ENCODE measurements around the gene SLC5A6.
"Not testable (repeated sequence)": the region's sequence is repeated elsewhere in the genome, so short reads cannot be mapped to it uniquely, and the experiment has no call there.

SLC5A6 gene

GRCh38 chr2:27203741-27204140 is 8.3 kb downstream of the SLC5A6 start:
- no peak for DNase-seq

- no peak for DNase-seq
These were observed 9.2 kb downstream of the SLC5A6 start for GRCh38 chr2:27202854-27203253.

DNA sequence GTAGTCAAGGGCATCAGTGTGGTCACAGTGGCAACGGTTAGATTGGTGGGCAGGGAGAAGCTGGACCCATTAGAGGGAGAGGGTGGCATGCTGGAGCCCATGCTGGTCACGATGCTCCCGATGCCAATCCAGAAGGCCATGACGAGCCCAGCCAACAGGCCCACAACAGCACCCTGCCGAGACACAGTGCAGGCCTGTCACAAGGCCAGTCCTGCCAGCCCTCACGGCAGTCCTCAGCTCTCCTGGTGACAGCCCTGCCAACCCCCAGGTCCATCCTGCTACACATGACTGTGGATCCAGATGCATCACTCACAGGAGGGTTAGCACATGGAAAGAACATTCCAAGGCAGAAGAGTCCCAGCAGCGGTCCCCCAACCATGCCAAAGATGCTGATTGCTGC is 10.4 kb downstream of the SLC5A6 start:
- no peak for DNase-seq

- DNase-seq = no peak
These were observed 12.8 kb downstream of the SLC5A6 start for GRCh38 chr2:27199241-27199640.

- no peak for DNase-seq
These were observed 13.4 kb downstream of the SLC5A6 start for GRCh38 chr2:27198627-27199026.

GRCh38 chr2:27198068-27198467 is 14.0 kb downstream of the SLC5A6 start:
- DNase-seq = not testable (repeated sequence)

DNA sequence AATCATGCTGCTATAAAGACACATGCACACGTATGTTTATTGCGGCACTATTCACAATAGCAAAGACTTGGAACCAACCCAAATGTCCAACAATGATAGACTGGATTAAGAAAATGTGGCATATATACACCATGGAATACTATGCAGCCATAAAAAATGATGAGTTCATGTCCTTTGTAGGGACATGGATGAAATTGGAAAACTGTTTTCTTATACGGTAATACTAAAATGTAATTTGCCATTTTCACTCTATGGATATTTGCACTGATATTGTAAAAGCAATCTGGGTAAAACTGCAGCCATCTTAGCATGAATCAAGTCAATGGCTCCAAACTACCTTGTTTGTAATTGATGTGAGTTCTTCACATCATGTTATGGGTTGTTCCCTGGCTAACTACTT is 16.3 kb downstream of the SLC5A6 start:
- DNase-seq = not testable (repeated sequence)

DNA sequence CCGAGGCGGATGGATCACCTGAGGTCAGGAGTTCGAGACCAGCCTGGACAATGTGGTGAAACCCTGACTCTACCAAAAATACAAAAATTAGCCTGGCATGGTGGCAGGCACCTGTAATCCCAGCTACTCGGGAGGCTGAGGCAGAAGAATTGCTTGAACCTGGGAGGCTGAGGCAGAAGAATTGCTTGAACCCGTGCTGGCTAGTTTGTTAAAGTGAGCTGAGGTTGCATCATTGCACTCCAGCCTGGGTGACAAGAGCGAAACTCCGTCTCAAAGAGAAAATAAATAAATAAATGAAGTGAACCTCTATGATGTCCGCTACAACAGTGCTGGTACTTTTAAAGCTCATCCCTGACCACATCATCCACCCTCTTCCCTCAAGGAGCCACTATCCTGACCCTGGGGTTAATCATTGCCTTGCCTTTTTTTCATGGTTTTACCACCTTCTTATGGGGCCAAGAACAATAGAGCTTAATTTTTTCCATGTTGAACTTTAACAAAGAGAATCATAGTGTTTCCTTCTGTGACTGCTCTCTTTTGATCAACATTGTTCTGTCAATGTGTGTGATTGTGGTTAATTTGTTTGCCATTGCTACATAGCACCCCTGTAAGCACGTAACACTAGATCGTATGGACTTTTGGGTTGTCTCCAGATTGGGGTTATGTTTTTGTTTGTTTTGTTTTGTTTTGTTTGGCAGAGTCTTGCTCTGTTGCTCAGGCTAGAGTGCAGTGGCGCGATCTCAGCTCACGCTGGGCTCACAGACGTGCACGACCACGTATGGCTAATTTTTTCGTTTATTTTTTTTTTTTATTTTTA is 17.3 kb downstream of the SLC5A6 start:
- no peak for DNase-seq

- DNase-seq = peak; percentile 47
These were observed 20.8 kb downstream of the SLC5A6 start for GRCh38 chr2:27191070-27191829.

GRCh38 chr2:27189989-27190388 is 22.1 kb downstream of the SLC5A6 start:
- no peak for DNase-seq

DNA sequence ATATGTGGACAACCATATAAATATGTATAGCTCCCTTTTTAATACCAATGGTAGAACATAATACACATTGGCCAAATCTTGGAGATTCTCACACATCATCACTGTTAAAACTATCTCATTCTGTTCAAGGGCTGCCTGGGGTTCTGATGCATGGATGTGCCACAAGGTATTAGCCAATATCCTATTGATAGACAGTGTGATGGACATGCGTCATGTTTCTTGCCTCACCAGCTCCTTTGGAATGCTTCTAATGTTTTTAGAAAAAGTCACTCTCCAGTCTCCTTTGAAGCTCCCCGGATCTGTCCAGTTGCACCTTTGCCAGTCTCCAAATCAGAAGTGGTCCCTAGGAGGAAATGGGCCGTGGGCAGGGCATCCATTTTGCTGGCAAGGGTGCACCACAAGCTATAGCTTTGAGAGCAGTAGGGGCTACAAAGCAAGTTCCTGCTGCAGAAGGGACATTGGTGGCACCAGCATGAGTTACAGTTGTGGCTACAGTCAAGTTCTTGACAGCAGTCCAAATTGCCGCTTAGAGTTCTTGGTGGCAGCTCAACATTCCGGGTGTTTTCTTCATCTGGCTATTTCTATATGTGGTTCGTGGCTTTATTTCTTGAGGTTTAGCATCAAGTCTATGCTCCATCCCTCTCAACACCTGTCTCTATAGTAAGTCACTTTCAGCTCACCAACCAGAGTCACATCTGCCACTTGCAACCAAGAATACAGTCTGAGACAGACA is 25.3 kb downstream of the SLC5A6 start:
- no peak for DNase-seq

DNA sequence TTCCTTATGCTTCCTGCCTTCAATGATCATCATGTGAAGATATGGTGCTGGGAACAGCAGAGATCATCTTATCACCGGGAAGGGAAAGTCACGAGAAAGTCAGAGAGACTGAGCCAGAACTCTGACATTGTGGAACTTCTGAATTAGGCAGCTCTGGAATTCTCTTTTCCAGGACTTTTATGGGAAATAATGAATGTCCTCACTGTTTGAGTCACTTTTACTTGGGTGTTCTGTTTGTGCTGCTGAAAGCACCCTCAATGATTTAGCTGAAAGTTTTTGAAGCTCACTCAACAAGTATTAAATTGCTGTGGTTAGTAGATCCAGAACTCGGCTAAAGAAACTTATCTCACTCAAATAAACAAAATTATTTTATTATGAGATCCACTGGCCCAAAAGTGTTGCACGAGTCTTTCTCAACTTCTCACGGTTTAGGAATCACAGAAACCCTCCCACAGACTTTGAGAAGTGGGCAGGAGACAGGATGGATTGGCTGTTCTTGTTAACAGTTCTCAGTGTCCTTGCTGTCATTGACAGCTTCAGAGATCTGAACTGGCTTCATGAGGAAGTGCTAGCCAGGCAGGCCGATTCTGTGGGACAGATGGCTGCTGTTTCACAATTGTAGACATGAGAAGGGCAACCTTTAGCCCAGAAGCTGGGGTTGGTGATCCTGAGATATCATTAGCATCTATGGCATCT is 26.6 kb downstream of the SLC5A6 start:
- DNase-seq = no peak

GRCh38 chr2:27184115-27184514 is 28.0 kb downstream of the SLC5A6 start:
- DNase-seq = no peak

GRCh38 chr2:27182346-27182745 is 29.7 kb downstream of the SLC5A6 start:
- DNase-seq = no peak

- DNase-seq = no peak
These were observed 32.6 kb downstream of the SLC5A6 start for GRCh38 chr2:27179344-27180000.

- no peak for DNase-seq
These were observed 33.6 kb downstream of the SLC5A6 start for GRCh38 chr2:27178469-27178868.

GRCh38 chr2:27177441-27178351 is 34.4 kb downstream of the SLC5A6 start:
- no peak for DNase-seq

DNA sequence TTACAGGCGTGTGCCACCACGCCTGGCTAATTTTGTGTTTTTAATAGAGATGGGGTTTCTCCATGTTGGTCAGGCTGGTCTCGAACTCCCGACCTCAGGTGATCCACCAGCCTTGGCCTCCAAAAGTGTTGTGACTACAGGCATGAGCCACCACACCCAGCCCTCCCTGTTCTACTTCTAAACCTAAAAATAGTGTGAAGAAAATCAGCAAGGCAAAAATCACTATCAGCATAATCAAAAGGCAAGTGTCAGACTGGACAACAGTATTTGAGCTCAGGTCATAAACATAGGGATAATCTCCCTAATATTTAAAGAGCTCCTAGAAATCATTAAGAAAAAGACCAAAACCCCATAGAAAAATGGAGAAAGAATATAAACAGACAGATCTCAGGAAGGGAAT is 36.3 kb downstream of the SLC5A6 start:
- not testable (repeated sequence) for DNase-seq

GRCh38 chr2:27175330-27175729 is 36.7 kb downstream of the SLC5A6 start:
- DNase-seq = no peak

GRCh38 chr2:27174638-27175037 is 37.4 kb downstream of the SLC5A6 start:
- no peak for DNase-seq

- DNase-seq = no peak
These were observed 40.7 kb downstream of the SLC5A6 start for GRCh38 chr2:27171351-27171848.
